ELR (cell line): Measurements from ENCODE around the gene CCDC38.

Experiments
- DNase-seq: peaks from one replicate; pipeline ENCODE4 v3.0.0-alpha.2; 2015; ENCODE audit warnings: low read depth

Gene CCDC38

DNA sequence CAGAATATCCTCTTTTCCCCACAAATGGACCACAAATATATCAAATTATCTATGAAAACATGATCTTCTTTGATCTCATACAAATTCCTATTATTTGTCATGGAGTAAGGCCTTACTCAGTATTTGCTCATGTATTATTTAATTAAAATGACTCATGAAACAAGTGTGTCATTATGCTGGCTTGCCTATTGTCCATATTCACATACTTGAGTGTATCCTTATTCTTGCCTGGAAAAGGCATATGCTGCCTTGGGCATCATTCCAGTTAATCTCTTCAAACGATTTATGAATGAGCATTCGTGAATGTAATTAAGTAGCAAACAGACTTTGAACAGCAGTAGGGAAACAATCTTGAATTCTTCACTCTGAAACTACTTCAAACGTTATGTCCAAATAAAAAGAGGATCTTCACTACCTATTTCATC, 106.2 kb downstream of the CCDC38 start:
- DNase-seq = peak; percentile 86

DNA sequence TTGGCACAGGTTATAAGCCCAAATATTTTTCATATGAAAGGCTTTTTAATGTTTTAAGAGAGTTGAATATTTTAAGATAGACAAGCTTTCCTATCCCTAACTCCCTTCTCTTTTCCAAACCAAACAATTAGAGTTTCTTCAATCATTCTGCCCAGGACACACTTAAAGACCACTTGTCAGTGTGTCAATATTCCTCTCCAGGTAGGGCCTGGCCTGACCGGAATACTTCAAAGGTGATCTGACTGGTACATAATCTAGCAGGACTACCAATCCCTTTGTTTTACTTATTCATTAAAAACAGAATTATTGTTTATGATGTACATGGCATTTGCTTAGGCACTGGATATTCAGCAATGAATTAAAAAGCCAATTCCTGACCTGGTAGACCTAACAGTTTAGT, 107.8 kb downstream of the CCDC38 start:
- no peak for DNase-seq

DNA sequence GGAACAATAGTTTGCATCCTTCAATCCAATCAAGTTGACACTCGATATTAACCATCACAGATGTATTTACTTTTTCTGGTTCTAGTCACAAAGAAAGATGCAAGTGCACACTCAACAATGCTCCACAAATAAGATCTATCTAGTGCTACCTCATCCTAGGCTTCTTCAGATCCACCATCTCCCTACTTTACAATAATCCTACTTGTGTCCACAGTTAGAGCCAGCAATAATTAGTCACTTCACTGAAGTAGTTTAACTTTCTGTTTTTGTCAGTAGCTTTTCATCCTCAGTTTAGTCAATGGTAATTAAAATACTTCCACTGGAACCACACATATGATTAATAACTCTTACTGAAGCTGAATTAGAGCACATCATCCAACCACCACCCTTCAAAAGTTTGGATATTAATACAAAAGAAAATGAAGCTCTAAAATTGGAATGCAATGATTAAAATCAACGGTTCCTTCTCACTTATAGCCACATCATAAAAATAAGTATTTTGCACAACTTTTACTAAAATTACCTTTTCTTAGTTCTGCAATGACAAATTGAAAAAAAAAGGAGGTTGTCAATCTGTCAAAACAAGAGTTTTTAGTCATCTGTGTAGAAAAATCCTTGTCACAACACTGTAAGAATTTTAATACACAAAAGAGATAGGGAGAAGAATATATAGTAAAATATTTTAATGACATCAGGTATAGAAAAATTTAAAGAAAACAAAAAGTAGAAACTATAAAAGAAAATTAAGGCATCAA, 111.9 kb downstream of the CCDC38 start:
- no peak for DNase-seq

DNA sequence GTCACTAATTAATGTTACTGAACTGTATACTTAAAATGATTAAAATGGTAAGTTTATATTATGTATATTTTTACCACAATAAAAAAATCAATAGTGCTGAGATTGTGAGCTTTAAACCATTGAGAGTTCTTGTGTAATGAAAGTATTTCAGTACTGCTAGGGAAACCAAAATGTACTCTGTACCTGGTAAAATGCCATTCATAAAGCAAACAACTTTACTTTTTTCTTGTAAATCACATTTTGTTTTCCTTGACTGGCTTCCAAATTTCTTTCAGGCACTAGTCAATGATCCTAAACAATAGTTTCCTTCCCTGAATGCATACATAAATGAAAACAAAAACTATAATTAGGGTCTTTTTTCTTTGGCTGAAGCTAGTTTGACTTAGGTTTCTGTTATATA, 113.0 kb downstream of the CCDC38 start:
- no peak for DNase-seq

DNA sequence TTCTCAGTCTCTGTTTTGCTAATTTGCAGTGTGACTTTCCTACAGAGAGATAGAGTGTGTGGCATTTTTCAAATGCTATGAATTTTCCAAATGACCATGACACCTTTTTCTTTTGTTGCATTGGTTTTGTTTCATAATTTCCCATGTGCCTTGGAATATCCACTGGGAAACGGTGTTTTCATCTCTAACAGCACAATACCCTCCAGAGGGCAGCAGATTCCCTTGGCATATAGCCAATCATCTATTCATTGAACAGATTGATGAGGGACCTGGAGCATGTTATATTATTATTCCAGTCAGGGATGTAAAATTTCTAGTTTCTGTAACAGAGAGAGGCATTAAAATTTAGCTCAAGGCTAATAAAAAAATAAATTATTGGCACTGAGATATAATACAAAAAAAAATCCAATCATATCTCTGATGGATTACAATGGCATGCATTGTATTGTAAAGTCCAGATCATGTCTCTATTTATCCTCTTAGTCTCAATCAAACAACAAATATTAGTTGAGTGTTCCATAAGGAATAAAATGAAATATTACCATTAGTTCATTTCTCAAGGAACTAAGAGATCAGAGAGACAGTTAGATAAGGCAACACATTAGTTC, 122.2 kb downstream of the CCDC38 start:
- peak; percentile 82 for DNase-seq
